Activated naive CD8-positive, alpha-beta T cell treated with anti-CD3 and anti-CD28 coated beads, Interleukin-2, amount 50 U/mL, for 16 hours (primary cell): ENCODE data around the gene LZTFL1.

ENCODE experiments used
- DNase-seq: peaks from one replicate; pipeline ENCODE4 v3.0.0-alpha.2; 2020; ENCODE audit warnings: low read depth, low spot score

Gene LZTFL1

GRCh38 chr3:45786801-45787495, 55.0 kb downstream of the LZTFL1 start:
- no peak for DNase-seq

GRCh38 chr3:45785605-45786150, 56.2 kb downstream of the LZTFL1 start:
- DNase-seq, result no peak

GRCh38 chr3:45783667-45784066, 58.3 kb downstream of the LZTFL1 start:
- DNase-seq, result no peak

GRCh38 chr3:45782381-45782780, 59.5 kb downstream of the LZTFL1 start:
- DNase-seq, result no peak

DNA sequence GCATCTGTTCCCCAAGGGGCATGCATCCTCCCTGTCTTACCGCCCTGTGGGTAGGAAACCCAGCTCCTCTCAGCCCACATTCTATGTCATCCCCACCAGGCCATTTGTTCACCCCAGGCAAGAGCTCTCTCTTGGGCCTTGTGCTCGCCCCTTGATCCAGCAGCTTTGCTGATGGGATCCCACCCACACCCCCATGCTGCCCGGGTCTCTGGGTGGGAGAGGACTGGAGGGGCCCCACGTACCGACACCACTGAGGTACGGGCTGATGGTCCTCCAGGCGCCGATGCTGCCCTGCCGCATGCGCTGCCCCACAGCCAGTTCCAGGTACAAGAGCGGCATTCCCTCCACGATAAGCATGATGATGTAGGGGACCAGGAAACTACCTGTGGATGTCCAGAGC, 60.1 kb downstream of the LZTFL1 start:
- DNase-seq, result no peak

DNA sequence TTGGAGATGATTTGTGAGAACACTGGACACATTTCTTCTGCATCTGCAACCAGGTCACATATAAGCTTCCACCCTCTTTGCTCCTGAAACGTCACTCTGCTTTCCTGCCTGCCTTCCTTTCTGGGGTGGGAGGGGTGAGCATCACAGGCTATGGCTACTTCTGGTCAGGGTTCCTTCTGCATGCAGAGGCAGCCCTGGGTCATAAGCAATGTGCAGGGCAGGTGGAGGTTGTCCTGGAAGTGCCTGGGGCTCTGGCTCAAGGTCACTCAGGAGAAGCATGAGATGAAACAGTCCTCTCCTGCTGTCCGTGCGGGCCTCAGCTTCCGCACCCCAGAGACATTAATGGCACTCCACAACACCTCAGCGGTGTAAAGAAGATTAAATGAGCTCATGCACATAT, 60.6 kb downstream of the LZTFL1 start:
- DNase-seq, result no peak

GRCh38 chr3:45779746-45780735, 61.9 kb downstream of the LZTFL1 start:
- DNase-seq, result no peak

GRCh38 chr3:45778761-45779201, 63.1 kb downstream of the LZTFL1 start:
- DNase-seq, result no peak

DNA sequence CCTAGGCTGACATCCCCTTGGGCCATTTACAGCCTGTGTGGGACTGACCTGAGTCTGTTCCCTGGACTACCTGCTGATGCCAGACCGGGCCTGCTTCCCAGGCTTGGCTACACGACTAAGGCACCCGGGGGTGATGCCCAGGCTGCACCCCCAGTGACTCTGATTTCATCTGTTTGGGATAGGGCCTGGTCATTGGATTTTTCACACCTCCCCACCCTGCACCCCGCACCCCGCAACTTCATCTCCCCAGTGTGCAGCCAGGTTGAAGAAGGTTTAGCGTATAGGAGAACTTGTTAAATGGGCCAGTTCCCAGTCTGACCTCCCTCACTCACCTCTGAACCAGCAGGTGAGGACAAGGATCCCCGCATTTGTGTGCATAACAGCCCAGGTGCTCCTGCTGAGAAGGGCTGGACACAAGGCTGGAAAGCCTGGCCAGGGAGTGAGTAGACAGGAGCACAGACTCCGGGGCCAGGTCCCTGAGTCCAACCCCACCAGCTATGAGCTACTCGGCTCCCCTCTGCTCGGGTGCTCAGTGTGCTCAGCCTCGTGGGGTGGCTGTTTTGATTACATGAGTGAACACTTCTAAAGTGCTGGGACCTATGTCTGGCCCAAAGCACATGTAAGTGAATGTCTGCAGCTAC, 64.1 kb downstream of the LZTFL1 start:
- no peak for DNase-seq

GRCh38 chr3:45777111-45777745, 64.7 kb downstream of the LZTFL1 start:
- no peak for DNase-seq

GRCh38 chr3:45776611-45777010, 65.3 kb downstream of the LZTFL1 start:
- DNase-seq, result no peak

DNA sequence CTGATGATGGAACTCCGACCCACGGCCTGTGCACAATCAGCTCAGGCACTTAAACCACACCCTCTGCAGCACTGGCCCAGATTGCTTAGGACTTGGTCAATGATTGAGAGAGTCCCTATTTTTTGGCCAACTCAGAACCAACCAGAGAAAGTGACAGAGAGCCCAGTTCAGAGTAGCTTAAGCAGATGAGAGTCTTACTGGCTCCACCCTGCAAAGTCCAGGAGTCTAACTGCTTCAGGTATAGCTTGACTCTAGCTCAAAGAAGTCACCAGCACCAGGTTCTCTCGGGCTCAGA, 65.7 kb downstream of the LZTFL1 start:
- no peak for DNase-seq

DNA sequence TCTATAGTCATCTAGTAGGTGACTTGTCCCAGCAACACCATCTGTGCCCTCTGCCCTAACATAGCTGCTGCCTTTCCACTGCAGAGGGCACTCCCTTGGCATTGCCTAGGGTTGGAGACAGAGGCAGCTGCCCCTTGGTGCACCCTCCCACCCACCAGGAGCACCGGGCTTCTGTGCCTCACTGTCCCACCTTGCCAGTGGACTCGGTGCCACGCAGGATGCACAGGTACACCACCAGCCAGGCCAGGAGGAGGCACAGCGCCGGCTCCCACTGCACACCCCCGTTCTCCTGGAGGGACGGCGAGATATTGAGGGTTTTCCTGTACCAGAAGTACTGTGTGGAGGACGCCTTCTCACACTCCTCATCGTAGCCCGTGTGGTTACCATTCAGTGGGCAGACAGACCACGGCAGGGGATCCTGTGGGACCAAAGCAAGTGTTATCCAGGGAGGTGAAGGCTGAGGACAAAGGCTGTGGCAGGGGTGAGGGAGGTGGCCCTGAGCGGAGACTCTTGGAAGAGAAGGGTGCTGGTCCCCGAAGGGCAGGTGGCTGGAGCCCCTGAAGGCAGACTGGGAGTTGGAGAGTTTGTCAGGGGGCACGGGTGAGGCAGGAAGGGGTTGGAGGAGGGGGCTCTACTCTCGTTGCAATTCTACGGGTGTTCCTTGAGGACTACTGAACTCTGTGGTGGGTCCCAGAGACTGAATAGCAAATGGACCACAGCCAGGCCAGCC, 66.2 kb downstream of the LZTFL1 start:
- DNase-seq, result no peak

GRCh38 chr3:45774581-45775521, 67.1 kb downstream of the LZTFL1 start:
- no peak for DNase-seq

GRCh38 chr3:45773714-45774449, 68.0 kb downstream of the LZTFL1 start:
- no peak for DNase-seq
